Measurements from ENCODE around the gene RCOR1.

DNA sequence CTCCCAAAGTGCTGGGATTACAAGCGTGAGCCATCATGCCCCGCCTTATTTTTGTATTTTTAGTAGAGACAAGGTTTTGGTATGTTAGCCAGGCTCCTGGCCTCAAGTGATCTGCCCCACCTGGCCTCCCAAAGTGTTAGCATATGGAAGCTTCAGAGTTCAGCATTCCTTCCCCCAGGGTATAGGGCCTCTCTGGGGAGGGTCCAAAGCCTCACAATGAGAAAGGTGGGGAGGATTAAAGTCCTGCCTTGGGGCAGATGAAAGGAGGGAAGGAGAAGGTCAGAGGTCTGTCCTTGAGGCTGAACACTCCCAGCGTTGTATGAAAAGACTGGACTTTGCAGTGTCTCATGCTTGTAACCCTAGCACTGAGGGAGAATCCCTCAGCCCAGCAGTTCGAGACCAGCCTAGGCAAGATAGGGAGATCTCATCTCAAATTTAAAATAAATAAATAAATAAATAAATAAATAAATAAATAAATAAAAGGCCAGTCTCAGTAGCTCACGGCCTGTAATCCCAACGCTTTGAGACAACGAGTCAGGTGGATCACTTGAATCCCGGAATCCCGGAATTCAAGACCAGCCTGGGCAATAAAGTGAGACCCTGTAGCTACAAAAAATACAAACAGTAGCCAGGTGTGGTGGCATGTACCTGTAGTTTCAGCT, 22.0 kb upstream of the RCOR1 start:
- TF ChIP-seq, protein P1, sequence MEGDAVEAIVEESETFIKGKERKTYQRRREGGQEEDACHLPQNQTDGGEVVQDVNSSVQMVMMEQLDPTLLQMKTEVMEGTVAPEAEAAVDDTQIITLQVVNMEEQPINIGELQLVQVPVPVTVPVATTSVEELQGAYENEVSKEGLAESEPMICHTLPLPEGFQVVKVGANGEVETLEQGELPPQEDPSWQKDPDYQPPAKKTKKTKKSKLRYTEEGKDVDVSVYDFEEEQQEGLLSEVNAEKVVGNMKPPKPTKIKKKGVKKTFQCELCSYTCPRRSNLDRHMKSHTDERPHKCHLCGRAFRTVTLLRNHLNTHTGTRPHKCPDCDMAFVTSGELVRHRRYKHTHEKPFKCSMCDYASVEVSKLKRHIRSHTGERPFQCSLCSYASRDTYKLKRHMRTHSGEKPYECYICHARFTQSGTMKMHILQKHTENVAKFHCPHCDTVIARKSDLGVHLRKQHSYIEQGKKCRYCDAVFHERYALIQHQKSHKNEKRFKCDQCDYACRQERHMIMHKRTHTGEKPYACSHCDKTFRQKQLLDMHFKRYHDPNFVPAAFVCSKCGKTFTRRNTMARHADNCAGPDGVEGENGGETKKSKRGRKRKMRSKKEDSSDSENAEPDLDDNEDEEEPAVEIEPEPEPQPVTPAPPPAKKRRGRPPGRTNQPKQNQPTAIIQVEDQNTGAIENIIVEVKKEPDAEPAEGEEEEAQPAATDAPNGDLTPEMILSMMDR (IDR thresholded peaks at IDR 0.05), result no peak
- TF ChIP-seq HOXA7 (CRISPR knock-in tag; IDR thresholded peaks at IDR 0.05) (no peak), TFCP2L1 (CRISPR knock-in tag; IDR thresholded peaks at IDR 0.05) (no peak), POLR2A (IDR thresholded peaks at IDR 0.05; ENCODE audit: low read length) (no peak), RFX5 (IDR thresholded peaks at IDR 0.05) (no peak), RNF2 (IDR thresholded peaks at IDR 0.05; ENCODE audit: borderline replicate concordance, low read depth) (no peak), NR3C1 (IDR thresholded peaks at IDR 0.05) (no peak), BHLHE40 (IDR thresholded peaks at IDR 0.05; ENCODE audit: low read depth, low read length) (no peak), POLR2AphosphoS2 (conservative IDR thresholded peaks at IDR 0.05; ENCODE audit: low read length) (no peak)

Data from A549 (cell line).